Mesothelial cell of epicardium (in vitro differentiated cells): ENCODE measurements around the gene HNRNPM. TPM values are rescaled to one million over a fixed set of nuclear protein-coding genes. Genes with fewer than 3 reads are reported as not detected.
"Not testable (repeated sequence)": the region's sequence is repeated elsewhere in the genome, so short reads cannot be mapped to it uniquely, and the experiment has no call there.

Experiments used
- DNase-seq, 2 experiments: peaks; one replicate each; pipeline ENCODE4 v3.0.0; 2021; ENCODE audit warnings: low spot score in 2 of 2; ENCODE audit not compliant: unreplicated experiment in 2 of 2
- H3K27ac Mint-ChIP-seq: 2 replicates; pipeline ENCODE4 v1.8.0; 2021; ENCODE audit warnings: mixed read lengths
- H3K27me3 Mint-ChIP-seq: 2 replicates; pipeline ENCODE4 v1.8.0; 2021; ENCODE audit warnings: low read depth, mixed read lengths
- H3K36me3 Mint-ChIP-seq: 2 replicates; pipeline ENCODE4 v1.8.0; 2021; ENCODE audit warnings: mixed read lengths
- H3K4me1 Mint-ChIP-seq: 2 replicates; pipeline ENCODE4 v1.8.0; 2021; ENCODE audit warnings: mixed read lengths
- H3K4me3 Mint-ChIP-seq: 2 replicates; pipeline ENCODE4 v1.8.0; 2021; ENCODE audit warnings: mild to moderate bottlenecking, moderate library complexity, mixed read lengths
- H3K9me3 Mint-ChIP-seq: 2 replicates; pipeline ENCODE4 v1.8.0; 2021; ENCODE audit warnings: mixed read lengths
- total RNA-seq: library from RNA; stranded (reverse); gene quantifications from 3 replicates; pipeline ENCODE4 v1.2.1, GENCODE V29; 2021
- TF ChIP-seq, protein P1 (sequence below): fragments of 200-600 bp; sonication (generic); IDR thresholded peaks from one replicate; pipeline ENCODE4 v1.5.0; 2021; ENCODE audit warnings: antibody characterized with exemption; ENCODE audit not compliant: unreplicated experiment

Gene HNRNPM
- total RNA-seq, 1 donor from 2014 or later = 249 TPM

DNA sequence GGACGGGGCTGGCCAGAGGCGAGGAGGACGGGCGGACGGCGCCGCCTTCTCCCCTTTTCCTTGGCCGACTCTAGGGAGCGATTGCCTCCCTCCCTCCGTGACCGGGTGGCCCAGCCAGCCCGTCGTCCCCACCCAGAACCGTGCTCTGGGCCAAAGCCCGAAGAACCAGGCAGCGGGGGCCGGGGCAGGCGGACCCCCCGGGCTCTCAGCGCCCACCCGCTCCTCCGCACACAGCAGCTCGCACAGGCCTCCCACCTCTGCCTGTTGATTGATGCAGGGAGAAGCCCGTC, 41.0 kb upstream of the HNRNPM start:
- no peak for DNase-seq
- H3K9me3 Mint-ChIP-seq = no peaks in the 10 kb centered on the region
- H3K27ac Mint-ChIP-seq = no peak overlapping the region
- H3K4me1 Mint-ChIP-seq = no peaks in the 10 kb centered on the region
- TF ChIP-seq, protein P1, sequence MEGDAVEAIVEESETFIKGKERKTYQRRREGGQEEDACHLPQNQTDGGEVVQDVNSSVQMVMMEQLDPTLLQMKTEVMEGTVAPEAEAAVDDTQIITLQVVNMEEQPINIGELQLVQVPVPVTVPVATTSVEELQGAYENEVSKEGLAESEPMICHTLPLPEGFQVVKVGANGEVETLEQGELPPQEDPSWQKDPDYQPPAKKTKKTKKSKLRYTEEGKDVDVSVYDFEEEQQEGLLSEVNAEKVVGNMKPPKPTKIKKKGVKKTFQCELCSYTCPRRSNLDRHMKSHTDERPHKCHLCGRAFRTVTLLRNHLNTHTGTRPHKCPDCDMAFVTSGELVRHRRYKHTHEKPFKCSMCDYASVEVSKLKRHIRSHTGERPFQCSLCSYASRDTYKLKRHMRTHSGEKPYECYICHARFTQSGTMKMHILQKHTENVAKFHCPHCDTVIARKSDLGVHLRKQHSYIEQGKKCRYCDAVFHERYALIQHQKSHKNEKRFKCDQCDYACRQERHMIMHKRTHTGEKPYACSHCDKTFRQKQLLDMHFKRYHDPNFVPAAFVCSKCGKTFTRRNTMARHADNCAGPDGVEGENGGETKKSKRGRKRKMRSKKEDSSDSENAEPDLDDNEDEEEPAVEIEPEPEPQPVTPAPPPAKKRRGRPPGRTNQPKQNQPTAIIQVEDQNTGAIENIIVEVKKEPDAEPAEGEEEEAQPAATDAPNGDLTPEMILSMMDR = no peak
- no peak overlapping the region for H3K4me3 Mint-ChIP-seq
- H3K27me3 Mint-ChIP-seq = no peaks in the 10 kb centered on the region
- peaks cover 19% of the 10 kb centered on the region for H3K36me3 Mint-ChIP-seq

DNA sequence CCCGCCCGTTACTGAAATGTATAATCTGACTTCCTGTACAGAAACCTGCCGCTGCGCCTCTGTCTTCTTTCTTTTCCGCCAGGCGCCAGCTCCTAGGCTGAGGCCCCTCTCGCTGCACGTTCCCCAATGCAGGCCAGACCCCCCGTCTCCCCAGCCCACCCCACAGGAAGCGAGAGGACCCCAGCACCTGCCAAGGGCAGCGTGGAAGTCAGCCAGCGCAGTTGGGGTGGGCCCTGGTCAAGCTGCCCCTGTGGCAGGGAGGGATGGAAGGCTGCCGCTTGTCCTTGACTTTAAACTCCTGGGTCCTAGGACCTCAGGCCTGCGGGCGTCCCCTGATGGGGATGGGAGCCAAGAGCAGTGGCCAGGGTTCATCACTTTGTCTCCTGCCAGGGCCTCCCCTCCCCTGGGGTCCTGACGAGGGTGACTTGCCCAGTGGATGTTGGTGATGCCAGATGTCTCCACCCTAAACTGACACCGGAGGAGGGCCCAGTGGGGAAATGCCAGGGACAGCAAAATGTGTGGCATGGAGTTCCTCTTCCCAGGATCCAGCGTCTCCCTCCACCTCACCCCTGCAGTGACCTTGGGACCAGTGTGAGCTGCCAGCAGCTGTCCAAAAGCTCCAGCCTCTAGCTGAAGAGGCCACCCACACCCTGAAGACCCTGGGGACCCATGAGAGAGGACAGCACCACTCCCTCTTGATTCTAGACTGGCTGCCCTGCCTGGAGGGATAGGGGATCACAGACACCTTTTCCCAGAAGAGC, 40.2 kb upstream of the HNRNPM start:
- no peaks in the 10 kb centered on the region for H3K4me1 Mint-ChIP-seq
- H3K27ac Mint-ChIP-seq = no peak overlapping the region
- H3K27me3 Mint-ChIP-seq = no peaks in the 10 kb centered on the region
- DNase-seq = no peak
- TF ChIP-seq, protein P1 = no peak
- no peaks in the 10 kb centered on the region for H3K9me3 Mint-ChIP-seq
- no peak overlapping the region for H3K4me3 Mint-ChIP-seq
- H3K36me3 Mint-ChIP-seq = peaks cover 18% of the 10 kb centered on the region

DNA sequence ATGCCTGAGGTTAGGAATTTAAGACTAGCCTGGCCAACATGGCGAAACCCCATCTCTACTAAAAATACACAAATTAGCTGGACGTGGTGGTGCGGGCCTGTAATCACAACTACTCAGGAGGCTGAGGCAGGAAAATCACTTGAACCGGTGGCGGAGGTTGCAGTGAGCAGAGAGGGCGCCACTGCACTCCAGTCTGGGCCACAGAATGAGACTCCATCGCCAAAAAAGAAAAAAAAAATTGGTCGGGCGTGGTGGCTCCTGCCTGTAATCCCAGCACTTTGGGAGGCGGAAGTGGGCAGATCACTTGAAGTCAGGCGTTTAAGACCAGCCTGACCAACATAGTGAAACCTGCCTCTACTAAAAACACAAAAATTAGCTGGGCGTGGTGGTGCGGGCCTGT, 34.1 kb upstream of the HNRNPM start:
- not testable (repeated sequence) for H3K27ac Mint-ChIP-seq, H3K36me3 Mint-ChIP-seq, DNase-seq, H3K27me3 Mint-ChIP-seq, H3K9me3 Mint-ChIP-seq, H3K4me3 Mint-ChIP-seq, H3K4me1 Mint-ChIP-seq

DNA sequence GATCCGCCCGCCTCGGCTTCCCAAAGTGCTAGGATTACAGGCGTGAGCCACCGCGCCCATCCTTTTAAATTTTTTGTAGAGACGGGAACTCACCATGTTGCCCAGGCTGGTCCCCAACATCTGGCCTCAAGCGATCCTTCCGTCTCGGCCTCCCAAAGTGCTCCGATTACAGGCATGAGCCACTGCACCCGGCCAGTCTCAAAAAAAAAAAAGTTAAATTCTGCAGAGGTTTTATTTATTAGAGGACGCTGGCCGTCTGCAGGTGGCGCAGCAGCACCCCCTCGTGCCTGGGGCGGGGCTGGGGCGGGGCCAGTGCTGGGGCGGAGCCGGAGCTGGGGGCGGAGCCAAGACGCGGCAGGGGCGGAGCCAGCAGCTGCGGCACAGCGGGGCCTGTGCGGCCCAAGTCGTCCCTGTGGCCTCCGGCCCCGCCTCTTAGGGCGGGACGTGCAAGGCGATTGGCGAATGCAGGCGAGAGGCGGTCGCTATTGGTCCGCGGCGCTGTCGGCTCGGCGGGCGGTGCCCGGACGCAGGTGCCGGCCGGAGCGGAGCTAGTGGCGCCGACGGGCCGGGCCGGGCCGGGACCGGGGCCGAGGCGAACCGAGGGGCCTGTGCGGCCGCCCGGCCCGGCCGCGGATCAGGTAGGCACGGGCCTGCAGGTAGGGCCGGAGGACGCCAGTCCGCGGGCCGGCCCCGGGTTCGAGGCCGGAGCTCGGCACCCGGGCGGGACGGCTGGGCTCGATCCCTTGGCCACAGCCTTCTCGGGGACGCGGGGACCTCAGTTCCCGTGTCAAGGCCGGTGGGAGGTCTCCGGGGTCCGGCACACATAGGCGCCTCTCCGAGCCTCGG, 31.8 kb upstream of the HNRNPM start, which contains the start of gene MARCHF2:
TSS of gene MARCHF2 (plus strand) at position 523 of the 846 bp plus-strand sequence. CDS start 8,536 bp downstream, outside the sequence.
- Mint-ChIP-seq H3K4me1 (peaks cover 8% of the 10 kb centered on the region), H3K27me3 (no peaks in the 10 kb centered on the region), H3K27ac (no peak within 1 kb of the TSS), H3K9me3 (no peaks in the 10 kb centered on the region), H3K4me3 (peak within 1 kb of the TSS; percentile 59), H3K36me3 (no peaks in the 10 kb centered on the region)
- DNase-seq = peak; percentile 93 to 96
- TF ChIP-seq, protein P1 = peak; percentile 63

DNA sequence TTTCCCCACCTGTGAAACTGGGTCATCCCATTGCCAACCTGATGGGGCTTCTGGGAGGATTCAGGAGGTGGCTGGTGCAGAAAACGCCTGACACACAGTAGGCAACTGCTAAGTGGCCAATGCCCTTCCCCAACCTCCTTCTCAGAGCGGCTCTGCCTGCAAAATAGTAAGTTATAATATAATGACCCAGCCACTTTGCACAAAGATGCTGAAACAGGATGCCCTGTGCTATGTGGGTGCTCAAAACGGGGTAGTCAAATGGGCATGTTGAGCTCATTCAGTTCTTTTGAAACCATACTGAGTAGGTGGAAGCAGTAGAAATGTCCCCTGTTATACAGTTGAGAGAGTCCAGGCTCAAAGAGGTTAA, 31.2 kb upstream of the HNRNPM start:
- no peaks in the 10 kb centered on the region for H3K9me3 Mint-ChIP-seq
- peaks cover 12% of the 10 kb centered on the region for H3K4me1 Mint-ChIP-seq
- no peak overlapping the region for H3K27ac Mint-ChIP-seq
- no peaks in the 10 kb centered on the region for H3K36me3 Mint-ChIP-seq
- TF ChIP-seq, protein P1 = no peak
- H3K27me3 Mint-ChIP-seq = no peaks in the 10 kb centered on the region
- H3K4me3 Mint-ChIP-seq = peak overlapping the region; percentile 59
- no peak for DNase-seq

DNA sequence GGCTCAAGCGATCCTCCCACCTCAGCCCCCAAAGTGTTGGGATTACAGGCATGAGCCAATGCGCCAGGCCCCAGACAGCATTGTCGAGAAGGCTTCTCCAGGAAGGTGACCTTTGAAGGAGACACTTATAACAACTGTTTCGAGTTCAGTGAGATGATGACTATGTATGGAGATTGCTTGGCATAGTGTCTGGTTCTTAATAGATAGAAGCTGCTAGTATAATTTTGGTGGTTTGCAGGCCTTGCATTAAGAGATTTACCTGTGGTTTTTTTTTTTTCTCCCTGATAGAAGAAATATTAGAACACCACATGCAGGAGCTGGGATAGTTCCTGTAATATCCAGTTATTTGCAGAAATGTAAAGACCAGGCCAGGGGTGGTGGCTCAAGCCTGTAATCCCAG, 28.0 kb upstream of the HNRNPM start:
- Mint-ChIP-seq H3K27ac (no peak overlapping the region), H3K4me1 (peaks cover 12% of the 10 kb centered on the region), H3K9me3 (no peaks in the 10 kb centered on the region), H3K36me3 (no peaks in the 10 kb centered on the region), H3K27me3 (no peaks in the 10 kb centered on the region), H3K4me3 (no peak overlapping the region)
- TF ChIP-seq, protein P1 = no peak
- DNase-seq = no peak
